ENCODE measurements around the gene VPS37B.

GRCh38 chr12:122884091-122884826, 11.7 kb downstream of the VPS37B start:
- TF ChIP-seq ZNF548 (tag by site-specific recombination; IDR thresholded peaks at IDR 0.05): no peak
- TF ChIP-seq ZNF24 (tag by site-specific recombination; IDR thresholded peaks at IDR 0.05): no peak
- TF ChIP-seq ZNF292 (tag by site-specific recombination; IDR thresholded peaks at IDR 0.05; ENCODE audit: borderline replicate concordance, low read depth): no peak
- TF ChIP-seq SETDB1 (IDR thresholded peaks at IDR 0.05; ENCODE audit: insufficient read length, low read length): no peak
- no peak for TF ChIP-seq CTCF (tag by site-specific recombination; IDR thresholded peaks at IDR 0.05)
- TF ChIP-seq, protein P1, sequence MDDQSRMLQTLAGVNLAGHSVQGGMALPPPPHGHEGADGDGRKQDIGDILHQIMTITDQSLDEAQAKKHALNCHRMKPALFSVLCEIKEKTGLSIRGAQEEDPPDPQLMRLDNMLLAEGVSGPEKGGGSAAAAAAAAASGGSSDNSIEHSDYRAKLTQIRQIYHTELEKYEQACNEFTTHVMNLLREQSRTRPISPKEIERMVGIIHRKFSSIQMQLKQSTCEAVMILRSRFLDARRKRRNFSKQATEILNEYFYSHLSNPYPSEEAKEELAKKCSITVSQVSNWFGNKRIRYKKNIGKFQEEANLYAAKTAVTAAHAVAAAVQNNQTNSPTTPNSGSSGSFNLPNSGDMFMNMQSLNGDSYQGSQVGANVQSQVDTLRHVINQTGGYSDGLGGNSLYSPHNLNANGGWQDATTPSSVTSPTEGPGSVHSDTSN (CRISPR knock-in tag; IDR thresholded peaks at IDR 0.05): no peak

Data from HEK293 (cell line).